Upper lobe of right lung (tissue), 1 donor: ENCODE data around the gene GAS2L1. TPM values are rescaled to one million over a fixed set of nuclear protein-coding genes. Genes with fewer than 3 reads are reported as not detected.

Experiments used
- ATAC-seq: fragments of 200-7000 bp; cut with Tn5 transposase; one replicate; pipeline ENCODE4 v1.9.1; 2020; ENCODE audit warnings: mild to moderate bottlenecking, moderate library complexity
- DNase-seq: peaks from one replicate; pipeline ENCODE4 v3.0.0-alpha.2; 2020
- H3K27ac ChIP-seq: fragments of 200-600 bp; one replicate; pipeline ENCODE4 v1.8.0; 2022
- H3K27me3 ChIP-seq: fragments of 200-600 bp; one replicate; pipeline ENCODE4 v1.8.0; 2022; ENCODE audit warnings: mild to moderate bottlenecking
- H3K36me3 ChIP-seq: fragments of 200-600 bp; one replicate; pipeline ENCODE4 v1.8.0; 2022
- H3K4me1 ChIP-seq: fragments of 200-600 bp; one replicate; pipeline ENCODE4 v1.8.0; 2022
- H3K4me3 ChIP-seq: fragments of 200-600 bp; one replicate; pipeline ENCODE4 v1.8.0; 2022; ENCODE audit warnings: mild to moderate bottlenecking
- H3K9me3 ChIP-seq: fragments of 200-600 bp; one replicate; pipeline ENCODE4 v1.8.0; 2022
- CTCF ChIP-seq: fragments of 200-600 bp; IDR thresholded peaks from one replicate; pipeline ENCODE4 v1.8.0; 2022; ENCODE audit warnings: antibody characterized with exemption
- intact Hi-C: fragments of 100-400 bp; cut with DNase I; formaldehyde crosslinking; loops from one replicate; pipeline ENCODE4 v1.11.0; 2022
- total RNA-seq: library from RNA; stranded (reverse); fragmentation: NEBNext Ultra II Directional; extraction: Animal tissue kit (Norgen Biotek cat#: 25700); gene quantifications from one replicate; pipeline ENCODE4 v1.2.1, GENCODE V29; 2021
- donor health status: DM: no; HTN: yes; CAD: no; lungs with severe emphysema.

GAS2L1 gene
- total RNA-seq, 1 donor from 2014 or later = 27.2 TPM

GRCh38 chr22:29284196-29284595 is 22.3 kb upstream of the GAS2L1 start:
- TF ChIP-seq CTCF = no peak
- ATAC-seq (no peak), DNase-seq (no peak)
- peaks cover 100% of the 10 kb centered on the region for H3K36me3 ChIP-seq
- H3K4me3 ChIP-seq = no peak overlapping the region
- intact Hi-C loops = no loop called here
- no peaks in the 10 kb centered on the region for H3K9me3 ChIP-seq
- no peaks in the 10 kb centered on the region for H3K27me3 ChIP-seq
- H3K4me1 ChIP-seq = no peaks in the 10 kb centered on the region
- H3K27ac ChIP-seq = no peak overlapping the region

- intact Hi-C loops = no loop called here
- Histone ChIP-seq H3K4me3 (no peak overlapping the region), H3K36me3 (peaks cover 100% of the 10 kb centered on the region), H3K27ac (no peak overlapping the region), H3K4me1 (no peaks in the 10 kb centered on the region), H3K9me3 (no peaks in the 10 kb centered on the region), H3K27me3 (no peaks in the 10 kb centered on the region)
- no peak for TF ChIP-seq CTCF
- ATAC-seq (no peak), DNase-seq (no peak)
Measured at GRCh38 chr22:29288837-29289236, 17.6 kb upstream of the GAS2L1 start.

- Histone ChIP-seq H3K36me3 (peaks cover 100% of the 10 kb centered on the region), H3K4me1 (no peaks in the 10 kb centered on the region), H3K27ac (no peak overlapping the region), H3K4me3 (no peak overlapping the region), H3K27me3 (no peaks in the 10 kb centered on the region), H3K9me3 (no peaks in the 10 kb centered on the region)
- ATAC-seq (no peak), DNase-seq (no peak)
- intact Hi-C loops = no loop called here
- no peak for TF ChIP-seq CTCF
Measured at GRCh38 chr22:29290061-29290460, 16.4 kb upstream of the GAS2L1 start.

- DNase-seq (no peak), ATAC-seq (no peak)
- no peaks in the 10 kb centered on the region for H3K9me3 ChIP-seq
- no peak for TF ChIP-seq CTCF
- no peak overlapping the region for H3K4me3 ChIP-seq
- intact Hi-C loops = no loop called here
- H3K27ac ChIP-seq = no peak overlapping the region
- H3K27me3 ChIP-seq = no peaks in the 10 kb centered on the region
- no peaks in the 10 kb centered on the region for H3K4me1 ChIP-seq
- H3K36me3 ChIP-seq = peaks cover 100% of the 10 kb centered on the region
Measured at GRCh38 chr22:29291215-29291614, 15.2 kb upstream of the GAS2L1 start.

- ATAC-seq = no peak
- TF ChIP-seq CTCF = no peak
- Histone ChIP-seq H3K27ac (no peak overlapping the region), H3K9me3 (no peaks in the 10 kb centered on the region), H3K4me3 (no peak overlapping the region), H3K27me3 (no peaks in the 10 kb centered on the region), H3K36me3 (peaks cover 100% of the 10 kb centered on the region), H3K4me1 (no peaks in the 10 kb centered on the region)
- no peak for DNase-seq
- intact Hi-C loops = no loop called here
Measured at GRCh38 chr22:29292379-29292778, 14.1 kb upstream of the GAS2L1 start.

- peaks cover 75% of the 10 kb centered on the region for H3K36me3 ChIP-seq
- no peaks in the 10 kb centered on the region for H3K9me3 ChIP-seq
- H3K4me3 ChIP-seq = no peak overlapping the region
- peaks cover 12% of the 10 kb centered on the region for H3K4me1 ChIP-seq
- TF ChIP-seq CTCF = no peak
- intact Hi-C loops = no loop called here
- DNase-seq = no peak
- no peak overlapping the region for H3K27ac ChIP-seq
- ATAC-seq = no peak
- no peaks in the 10 kb centered on the region for H3K27me3 ChIP-seq
Measured at GRCh38 chr22:29298641-29299040, 7.8 kb upstream of the GAS2L1 start.
